SK-N-MC (cell line): ENCODE measurements around the gene CTSE.

Experiments used
- DNase-seq: peaks from one replicate; pipeline ENCODE4 v3.0.0-alpha.2; 2011; ENCODE audit warnings: low read depth, low spot score
- H3K27ac ChIP-seq: fragments of 200-600 bp; sonication (generic); 2 replicates; pipeline ENCODE4 v1.5.1; 2016; ENCODE audit warnings: mixed run types
- H3K36me3 ChIP-seq: fragments of 200-600 bp; sonication (generic); 2 replicates; pipeline ENCODE4 v1.6.1; 2017; ENCODE audit warnings: antibody characterized with exemption, low read length, mixed read lengths; ENCODE audit not compliant: insufficient read depth
- H3K4me3 ChIP-seq: fragments of 200-600 bp; sonication (generic); 2 replicates; pipeline ENCODE4 v1.5.1; 2016
- H3K9ac ChIP-seq: fragments of 200-600 bp; sonication (generic); 2 replicates; pipeline ENCODE4 v1.8.0; 2017; ENCODE audit warnings: mixed run types, mixed read lengths; ENCODE audit not compliant: insufficient read length
- H3K9me3 ChIP-seq: fragments of 200-600 bp; sonication (generic); 2 replicates; pipeline ENCODE4 v1.6.1; 2017; ENCODE audit warnings: low read depth, mild to moderate bottlenecking, antibody characterized with exemption, low read length, moderate library complexity, mixed read lengths
- EZH2 ChIP-seq: fragments of 200-600 bp; sonication (generic); IDR thresholded peaks from one replicate; pipeline ENCODE4 v1.6.1; 2017; ENCODE audit warnings: antibody characterized with exemption
- FOXP2 ChIP-seq: optimal IDR thresholded peaks from 2 replicates; pipeline ENCODE3; 2011; ENCODE audit warnings: mild to moderate bottlenecking, moderate library complexity; ENCODE audit not compliant: insufficient read depth; ENCODE audit errors: extremely low read length, control extremely low read depth
- POLR2AphosphoS5 ChIP-seq: IDR thresholded peaks from 2 replicates; pipeline ENCODE4 v1.6.1; 2012; ENCODE audit warnings: mild to moderate bottlenecking, low read depth, low read length, borderline replicate concordance

Gene CTSE

DNA sequence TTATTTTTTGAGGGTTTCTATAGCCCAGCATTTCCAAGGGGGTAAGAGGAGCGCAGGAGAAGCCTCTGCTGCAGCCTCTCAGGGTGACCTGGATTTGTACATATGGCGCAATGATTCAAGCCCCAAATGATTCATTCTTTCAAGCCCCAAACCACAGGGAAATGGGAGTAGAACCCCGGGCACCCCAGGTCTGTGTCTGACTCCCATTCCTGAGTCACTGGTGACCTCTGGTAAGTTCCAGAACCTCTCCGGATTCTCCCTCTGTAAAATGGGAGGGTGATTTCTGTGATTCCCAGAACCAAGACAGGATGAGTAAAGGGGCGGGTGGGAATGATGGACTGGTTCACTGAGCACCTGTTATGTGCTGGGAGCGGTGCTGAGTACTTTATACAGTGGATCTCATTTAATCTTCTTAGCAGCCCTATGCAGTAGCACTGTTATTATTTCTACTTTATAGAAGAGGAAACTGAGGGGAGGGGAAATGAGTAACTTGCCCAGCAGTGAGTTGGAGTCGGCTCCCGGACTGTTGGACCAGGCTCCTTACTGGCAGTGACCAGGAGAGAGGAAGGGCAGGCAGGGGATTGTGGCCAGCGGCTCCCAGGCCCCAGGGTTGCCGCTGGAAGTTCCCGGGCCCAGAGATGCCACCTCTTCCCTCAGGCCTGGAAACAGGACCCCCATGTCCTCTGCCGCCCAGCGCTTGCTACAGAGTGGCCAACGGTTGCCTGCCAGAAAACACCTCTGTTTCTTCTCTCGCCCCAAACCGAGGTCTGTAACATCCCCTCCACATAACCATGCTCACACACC is 60.1 kb downstream of the CTSE start:
- no peak for DNase-seq
- no peak overlapping the region for H3K4me3 ChIP-seq

DNA sequence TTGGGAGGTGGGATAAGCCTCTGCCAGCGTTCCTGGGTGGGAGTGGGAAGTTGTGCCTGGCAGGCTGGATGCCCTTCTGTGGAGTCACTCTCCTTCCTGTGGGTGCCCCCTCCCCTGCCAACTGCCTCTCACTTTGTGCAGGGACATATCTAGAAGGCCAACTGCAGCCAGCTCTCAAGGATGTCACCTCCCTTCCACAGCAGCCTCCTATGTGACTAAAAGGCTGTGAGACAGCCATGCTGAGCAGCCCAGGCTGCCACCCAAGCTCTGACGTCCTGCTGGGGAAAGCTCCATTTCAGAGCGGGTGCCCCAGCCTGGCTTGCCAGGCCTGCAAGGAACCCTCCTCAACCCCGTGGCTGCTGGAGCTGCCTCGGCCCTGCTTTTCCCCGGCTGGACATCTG is 60.9 kb downstream of the CTSE start:
- TF ChIP-seq FOXP2, result no peak
- no peak for TF ChIP-seq EZH2
- no peak for TF ChIP-seq POLR2AphosphoS5

More for the DNA sequence above, 60.1 kb downstream of the CTSE start:
- TF ChIP-seq EZH2 (no peak), FOXP2 (no peak)
- Histone ChIP-seq H3K9me3 (no peaks in the 10 kb centered on the region), H3K27ac (no peak overlapping the region), H3K36me3 (no peaks in the 10 kb centered on the region), H3K9ac (no peak overlapping the region)

DNA sequence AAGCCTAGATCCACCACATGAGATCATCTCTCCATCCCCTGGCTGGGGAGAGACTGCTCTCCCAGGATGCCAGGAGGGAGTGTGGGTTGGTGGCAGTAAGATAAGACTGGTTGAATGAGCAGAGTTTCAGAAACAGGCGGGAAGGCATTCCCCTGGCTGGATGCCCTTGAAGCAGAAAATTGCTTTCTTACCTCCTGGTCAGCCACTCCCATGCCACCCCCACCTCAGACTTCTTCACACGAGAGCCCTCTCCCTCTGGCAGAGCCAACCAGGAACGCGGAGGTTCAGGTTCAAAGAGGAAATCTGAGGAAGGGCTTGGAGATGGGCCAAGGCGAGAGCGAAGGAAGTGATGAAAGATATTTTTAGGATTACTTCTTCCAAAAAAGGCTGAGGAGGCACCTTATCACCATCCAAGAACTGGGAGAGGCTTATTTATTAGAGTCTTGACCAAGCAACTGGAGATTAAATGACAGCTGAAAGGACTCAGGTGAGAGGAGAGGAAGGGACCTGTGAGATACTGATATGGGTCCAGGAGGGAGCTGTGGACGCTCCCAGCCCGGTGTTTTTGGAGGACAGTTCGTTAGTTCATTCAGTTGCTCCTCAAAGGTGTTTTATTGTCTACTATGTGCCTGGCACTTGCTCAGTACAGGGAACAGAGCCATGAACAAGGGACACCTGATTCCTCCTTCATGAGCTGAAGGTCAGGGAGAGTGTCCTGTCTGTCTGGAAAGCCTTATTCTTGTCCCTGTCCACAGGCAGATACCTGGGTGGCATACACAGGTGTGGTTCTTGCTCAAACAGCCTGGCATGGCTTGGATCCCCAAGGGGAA is 61.5 kb downstream of the CTSE start:
- no peak for DNase-seq
- no peak overlapping the region for H3K27ac ChIP-seq
- H3K36me3 ChIP-seq, result no peaks in the 10 kb centered on the region
- TF ChIP-seq FOXP2, result no peak
- TF ChIP-seq POLR2AphosphoS5, result no peak
- TF ChIP-seq EZH2, result no peak
- no peak overlapping the region for H3K4me3 ChIP-seq
- no peaks in the 10 kb centered on the region for H3K9me3 ChIP-seq
- H3K9ac ChIP-seq, result no peak overlapping the region

More for the DNA sequence above, 60.9 kb downstream of the CTSE start:
- no peaks in the 10 kb centered on the region for H3K9me3 ChIP-seq
- no peaks in the 10 kb centered on the region for H3K36me3 ChIP-seq
- H3K4me3 ChIP-seq, result no peak overlapping the region
- no peak overlapping the region for H3K27ac ChIP-seq
- H3K9ac ChIP-seq, result no peak overlapping the region
- no peak for DNase-seq

DNA sequence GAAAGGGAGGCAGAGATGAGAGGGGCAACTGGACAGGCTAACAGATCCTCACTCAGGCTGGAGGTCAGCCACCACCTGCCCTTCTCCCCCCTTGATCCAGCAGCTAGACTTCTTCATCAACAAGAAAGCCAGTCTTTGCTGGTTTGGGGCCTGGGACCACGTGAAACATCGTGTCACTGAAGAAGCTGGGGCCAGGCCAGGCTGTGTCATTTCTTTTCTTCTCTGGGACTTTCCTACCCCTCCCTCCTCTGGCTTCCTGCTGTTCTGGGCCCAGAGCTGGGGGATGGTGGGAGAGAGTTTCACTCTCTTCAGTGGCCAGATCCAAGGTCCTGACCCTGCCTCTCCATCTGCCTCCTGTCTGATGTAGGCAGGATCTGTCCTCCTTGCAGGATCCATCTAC is 62.3 kb downstream of the CTSE start:
- Histone ChIP-seq H3K9me3 (no peaks in the 10 kb centered on the region), H3K4me3 (no peak overlapping the region), H3K27ac (no peak overlapping the region), H3K36me3 (no peaks in the 10 kb centered on the region), H3K9ac (no peak overlapping the region)
- no peak for DNase-seq
- TF ChIP-seq POLR2AphosphoS5 (no peak), EZH2 (no peak), FOXP2 (no peak)

DNA sequence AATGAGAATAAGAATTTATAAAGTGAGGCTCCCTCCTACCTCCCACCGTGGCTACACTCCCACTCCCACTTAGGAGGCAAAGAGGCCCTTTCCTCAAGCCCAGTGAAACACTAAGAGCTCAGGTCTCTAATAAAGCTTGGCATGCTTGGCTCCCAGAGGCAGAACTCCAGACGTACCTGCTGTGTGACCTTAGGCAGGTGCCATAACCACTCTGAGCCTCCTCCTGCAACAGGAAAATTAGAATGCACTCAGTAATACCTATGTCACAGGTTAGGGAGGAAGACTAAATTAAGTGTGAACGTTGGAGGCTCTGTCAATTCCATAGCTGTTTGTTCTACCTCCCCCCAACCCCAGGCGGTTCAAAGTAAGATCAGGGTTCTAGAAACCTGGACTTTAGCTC is 63.9 kb downstream of the CTSE start:
- no peaks in the 10 kb centered on the region for H3K36me3 ChIP-seq
- no peak overlapping the region for H3K9ac ChIP-seq
- H3K27ac ChIP-seq, result no peak overlapping the region
- no peaks in the 10 kb centered on the region for H3K9me3 ChIP-seq
- TF ChIP-seq POLR2AphosphoS5 (no peak), FOXP2 (no peak)
- no peak overlapping the region for H3K4me3 ChIP-seq
- DNase-seq, result no peak
